ENCODE data around the gene FA2H.
"Not testable (repeated sequence)": the region's sequence is repeated elsewhere in the genome, so short reads cannot be mapped to it uniquely, and the experiment has no call there.

FA2H gene

GRCh38 chr16:74774223-74775139 lies at the start of gene FA2H:
TSS of gene FA2H (minus strand) at chr16:74774820. CDS start at chr16:74774755, 65 bp downstream.
- peak; percentile 63 for DNase-seq

- DNase-seq, result no peak
Observed at GRCh38 chr16:74817851-74818250, 43.2 kb upstream of the FA2H start.

GRCh38 chr16:74813109-74813641 lies 38.6 kb upstream of the FA2H start:
- no peak for DNase-seq

- no peak for DNase-seq
Observed at GRCh38 chr16:74811911-74812310, 37.3 kb upstream of the FA2H start.

GRCh38 chr16:74811216-74811615 lies 36.6 kb upstream of the FA2H start:
- not testable (repeated sequence) for DNase-seq

- DNase-seq, result no peak
Observed at GRCh38 chr16:74807052-74807646, 32.5 kb upstream of the FA2H start.

GRCh38 chr16:74800216-74800871 lies 25.7 kb upstream of the FA2H start:
- no peak for DNase-seq

- no peak for DNase-seq
Observed at GRCh38 chr16:74797414-74797813, 22.8 kb upstream of the FA2H start.

- no peak for DNase-seq
Observed at GRCh38 chr16:74795104-74795503, 20.5 kb upstream of the FA2H start.

GRCh38 chr16:74794668-74795067 lies 20.0 kb upstream of the FA2H start:
- DNase-seq, result no peak

GRCh38 chr16:74793571-74793970 lies 19.0 kb upstream of the FA2H start:
- no peak for DNase-seq

GRCh38 chr16:74792225-74792624 lies 17.6 kb upstream of the FA2H start:
- no peak for DNase-seq

- not testable (repeated sequence) for DNase-seq
Observed at GRCh38 chr16:74791749-74792148, 17.1 kb upstream of the FA2H start.

- no peak for DNase-seq
Observed at GRCh38 chr16:74788108-74788507, 13.5 kb upstream of the FA2H start.

GRCh38 chr16:74785031-74785430 lies 10.4 kb upstream of the FA2H start:
- DNase-seq, result no peak

GRCh38 chr16:74778646-74779045 lies 4.0 kb upstream of the FA2H start:
- no peak for DNase-seq

- DNase-seq, result no peak
Observed at GRCh38 chr16:74776926-74777325, 2.3 kb upstream of the FA2H start.

- no peak for DNase-seq
Observed at GRCh38 chr16:74775255-74775654, 635 bp upstream of the FA2H start.

- DNase-seq, result no peak
Observed at GRCh38 chr16:74773446-74774222, 986 bp downstream of the FA2H start.

- no peak for DNase-seq
Observed at GRCh38 chr16:74771656-74772315, 2.8 kb downstream of the FA2H start.

- DNase-seq, result no peak
Observed at GRCh38 chr16:74770831-74771526, 3.6 kb downstream of the FA2H start.
